ENCODE results near the gene GAGE10.

DNA sequence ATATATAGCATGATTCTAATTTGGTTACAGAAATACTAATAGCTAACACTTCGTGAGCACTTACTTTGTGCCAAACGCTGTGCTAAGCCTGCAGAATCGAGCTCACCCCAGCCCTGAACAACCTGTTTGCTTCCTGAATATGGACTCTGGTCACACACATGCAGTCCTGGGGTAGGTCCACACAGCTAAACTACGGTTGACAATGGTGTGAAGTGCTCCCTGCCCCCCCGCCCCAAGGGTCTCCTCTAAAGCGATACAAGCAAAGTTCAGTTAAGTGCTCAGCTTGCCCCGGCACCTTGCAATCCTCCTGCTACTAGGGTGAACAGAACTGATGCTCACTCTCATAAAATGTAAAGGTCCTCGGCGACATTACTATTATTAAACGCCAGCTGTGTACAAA lies 39.8 kb upstream of the GAGE10 start:
- TF ChIP-seq YY1 (IDR thresholded peaks at IDR 0.05; ENCODE audit: insufficient read depth, insufficient read length) (no peak), SUZ12 (IDR thresholded peaks at IDR 0.05; ENCODE audit: extremely low read depth, insufficient read depth, insufficient read length) (no peak)
